Osteoblast (primary cell): Measurements from ENCODE around the gene OSBPL6. TPM values are rescaled to one million over a fixed set of nuclear protein-coding genes. Genes with fewer than 3 reads are reported as not detected.

Experiments used
- DNase-seq: peaks from one replicate; pipeline ENCODE4 v3.0.0; 2011; ENCODE audit warnings: low spot score, mixed read lengths; ENCODE audit not compliant: insufficient read length; ENCODE audit errors: missing footprints
- H2AFZ ChIP-seq: 2 replicates; pipeline ENCODE4 v1.6.0; 2011; ENCODE audit warnings: mild to moderate bottlenecking, low read length
- H3K27ac ChIP-seq: 2 replicates; pipeline ENCODE4 v1.5.1; 2011; ENCODE audit warnings: mild to moderate bottlenecking, low read depth, low read length, moderate library complexity
- H3K27me3 ChIP-seq: 2 replicates; pipeline ENCODE4 v1.6.0; 2012; ENCODE audit warnings: mild to moderate bottlenecking, control low read depth, inconsistent platforms, low read length, moderate library complexity; ENCODE audit not compliant: insufficient read depth
- H3K36me3 ChIP-seq: 2 replicates; pipeline ENCODE4 v1.5.1; 2011; ENCODE audit warnings: mild to moderate bottlenecking, low read length, control low read depth, moderate library complexity; ENCODE audit not compliant: insufficient read depth
- H3K4me1 ChIP-seq: 2 replicates; pipeline ENCODE4 v1.5.1; 2011; ENCODE audit warnings: mild to moderate bottlenecking, low read length, control low read depth, moderate library complexity; ENCODE audit not compliant: insufficient read depth
- H3K4me2 ChIP-seq: 2 replicates; pipeline ENCODE4 v1.6.0; 2011; ENCODE audit warnings: mild to moderate bottlenecking, low read length; ENCODE audit not compliant: insufficient read depth
- H3K4me3 ChIP-seq: fragments of 200-600 bp; sonication (generic); 3 replicates; pipeline ENCODE4 v1.5.1; 2012; ENCODE audit warnings: mild to moderate bottlenecking, low read length, inconsistent platforms; ENCODE audit not compliant: insufficient read depth
- H3K79me2 ChIP-seq: 2 replicates; pipeline ENCODE4 v1.6.0; 2012; ENCODE audit warnings: mild to moderate bottlenecking, low read length, control low read depth, inconsistent platforms; ENCODE audit not compliant: insufficient read depth
- H3K9me3 ChIP-seq: 2 replicates; pipeline ENCODE4 v1.5.1; 2011; ENCODE audit warnings: low read depth, low read length, control low read depth
- H4K20me1 ChIP-seq: 2 replicates; pipeline ENCODE4 v1.6.0; 2012; ENCODE audit warnings: mild to moderate bottlenecking, low read length, control low read depth; ENCODE audit not compliant: insufficient read depth
- total RNA-seq: library from RNA; depleted of rRNA; stranded (reverse); fragments of >200 nt; gene quantifications from 2 replicates; pipeline ENCODE4 v1.2.3, GENCODE V29; 2012
- TF ChIP-seq, protein P1 (sequence below): IDR thresholded peaks from 2 replicates; pipeline ENCODE4 v1.5.1; 2011; ENCODE audit warnings: mild to moderate bottlenecking, low read depth, low read length, moderate library complexity; ENCODE audit errors: extremely low read depth

Gene OSBPL6
- total RNA-seq, 1 donor, result 5.4 TPM

DNA sequence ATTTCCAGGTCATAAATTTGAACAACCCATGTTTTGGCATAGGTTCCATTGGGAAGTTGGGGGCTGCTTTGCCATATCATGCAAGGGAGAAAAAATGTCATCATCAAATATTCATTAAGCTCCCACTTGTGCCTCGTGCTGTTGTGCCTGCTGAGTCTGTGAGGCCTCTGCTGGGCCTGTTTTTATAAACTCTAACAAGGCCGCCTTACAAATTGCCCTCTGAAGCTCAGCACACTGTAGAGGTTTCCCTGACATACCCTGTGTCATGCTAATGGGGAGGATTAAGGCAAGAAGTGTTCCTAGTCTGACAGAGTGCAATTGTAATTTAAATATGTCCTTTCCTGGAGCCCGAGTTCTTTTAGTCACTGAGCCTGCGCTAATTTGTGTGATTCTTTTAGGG lies 17.6 kb downstream of the OSBPL6 start:
- no peaks in the 10 kb centered on the region for H3K36me3 ChIP-seq
- H3K9me3 ChIP-seq, result no peaks in the 10 kb centered on the region
- H3K79me2 ChIP-seq, result peaks cover 1% of the 10 kb centered on the region
- H3K4me2 ChIP-seq, result no peak overlapping the region
- no peaks in the 10 kb centered on the region for H3K27me3 ChIP-seq
- no peak for DNase-seq
- H3K27ac ChIP-seq, result no peak overlapping the region
- H3K4me3 ChIP-seq, result no peak overlapping the region
- no peaks in the 10 kb centered on the region for H4K20me1 ChIP-seq
- no peaks in the 10 kb centered on the region for H3K4me1 ChIP-seq
- H2AFZ ChIP-seq, result no peak overlapping the region
- TF ChIP-seq, protein P1, sequence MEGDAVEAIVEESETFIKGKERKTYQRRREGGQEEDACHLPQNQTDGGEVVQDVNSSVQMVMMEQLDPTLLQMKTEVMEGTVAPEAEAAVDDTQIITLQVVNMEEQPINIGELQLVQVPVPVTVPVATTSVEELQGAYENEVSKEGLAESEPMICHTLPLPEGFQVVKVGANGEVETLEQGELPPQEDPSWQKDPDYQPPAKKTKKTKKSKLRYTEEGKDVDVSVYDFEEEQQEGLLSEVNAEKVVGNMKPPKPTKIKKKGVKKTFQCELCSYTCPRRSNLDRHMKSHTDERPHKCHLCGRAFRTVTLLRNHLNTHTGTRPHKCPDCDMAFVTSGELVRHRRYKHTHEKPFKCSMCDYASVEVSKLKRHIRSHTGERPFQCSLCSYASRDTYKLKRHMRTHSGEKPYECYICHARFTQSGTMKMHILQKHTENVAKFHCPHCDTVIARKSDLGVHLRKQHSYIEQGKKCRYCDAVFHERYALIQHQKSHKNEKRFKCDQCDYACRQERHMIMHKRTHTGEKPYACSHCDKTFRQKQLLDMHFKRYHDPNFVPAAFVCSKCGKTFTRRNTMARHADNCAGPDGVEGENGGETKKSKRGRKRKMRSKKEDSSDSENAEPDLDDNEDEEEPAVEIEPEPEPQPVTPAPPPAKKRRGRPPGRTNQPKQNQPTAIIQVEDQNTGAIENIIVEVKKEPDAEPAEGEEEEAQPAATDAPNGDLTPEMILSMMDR, result no peak

DNA sequence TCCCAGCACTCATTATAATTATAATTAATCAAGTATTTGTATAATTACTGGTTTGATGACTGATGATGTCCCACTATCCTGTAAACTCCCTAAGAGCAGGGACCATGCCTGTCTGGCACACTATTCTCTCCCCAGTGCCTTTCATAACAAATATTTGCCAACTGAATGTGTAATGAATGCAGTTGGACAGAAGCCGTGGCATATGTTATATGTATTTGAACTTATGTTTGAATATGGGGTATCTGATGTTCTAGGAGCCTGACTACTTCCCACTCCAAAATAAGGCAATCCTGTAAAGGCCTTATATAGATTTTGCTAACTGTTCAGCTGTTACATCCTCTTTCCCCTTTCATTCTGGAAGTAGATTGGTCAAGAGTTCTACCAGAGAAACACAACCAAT lies 19.7 kb downstream of the OSBPL6 start:
- no peak overlapping the region for H3K4me3 ChIP-seq
- H3K4me2 ChIP-seq, result no peak overlapping the region
- no peaks in the 10 kb centered on the region for H3K9me3 ChIP-seq
- no peak overlapping the region for H3K27ac ChIP-seq
- H4K20me1 ChIP-seq, result no peaks in the 10 kb centered on the region
- no peaks in the 10 kb centered on the region for H3K36me3 ChIP-seq
- no peaks in the 10 kb centered on the region for H3K27me3 ChIP-seq
- no peaks in the 10 kb centered on the region for H3K4me1 ChIP-seq
- TF ChIP-seq, protein P1, result no peak
- DNase-seq, result no peak
- no peak overlapping the region for H2AFZ ChIP-seq
- no peaks in the 10 kb centered on the region for H3K79me2 ChIP-seq

DNA sequence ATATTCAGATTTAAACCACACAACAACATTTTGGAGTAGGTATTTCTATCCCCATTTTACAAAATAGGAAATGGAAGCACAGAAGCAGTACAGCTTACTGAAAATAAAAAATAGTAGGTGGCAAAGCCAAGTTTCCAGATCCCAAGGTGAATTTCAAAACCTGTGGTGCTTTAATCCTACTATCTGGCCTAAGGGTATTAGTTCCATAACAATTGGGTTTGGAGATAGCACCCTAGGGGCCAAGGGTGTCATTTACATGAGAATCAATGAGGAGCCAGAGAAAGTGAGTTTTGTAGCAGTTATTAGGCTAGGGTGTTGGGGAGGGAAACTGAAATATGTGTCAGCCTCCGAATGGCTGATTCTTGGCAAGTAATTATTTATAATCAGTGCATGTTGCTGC lies 24.9 kb downstream of the OSBPL6 start:
- Histone ChIP-seq H3K27ac (no peak overlapping the region), H3K4me3 (no peak overlapping the region), H3K9me3 (no peaks in the 10 kb centered on the region), H3K27me3 (no peaks in the 10 kb centered on the region), H4K20me1 (no peaks in the 10 kb centered on the region), H3K36me3 (no peaks in the 10 kb centered on the region), H3K4me2 (no peak overlapping the region), H2AFZ (no peak overlapping the region), H3K79me2 (no peaks in the 10 kb centered on the region), H3K4me1 (peaks cover 2% of the 10 kb centered on the region)
- TF ChIP-seq, protein P1, result no peak
- DNase-seq, result no peak

DNA sequence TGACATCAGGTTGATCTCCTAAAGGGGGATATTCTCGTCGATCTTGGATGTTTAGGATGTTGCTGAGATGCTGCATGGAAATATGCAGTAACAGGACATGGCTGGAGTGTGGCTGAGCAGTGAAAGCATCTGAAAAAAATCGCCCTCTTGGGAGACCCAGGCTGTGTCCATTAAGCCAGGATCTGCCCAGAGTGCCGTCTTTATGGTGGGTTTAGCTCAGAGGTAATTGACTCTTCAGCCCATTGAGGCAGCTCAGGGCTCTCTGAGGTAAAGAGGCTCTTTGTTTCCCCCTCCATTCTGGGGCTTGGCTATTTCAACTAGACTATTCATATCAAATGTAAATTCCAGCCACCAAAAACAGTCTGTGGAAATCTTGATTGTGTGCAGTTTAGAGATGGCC lies 26.5 kb downstream of the OSBPL6 start:
- no peak for DNase-seq
- TF ChIP-seq, protein P1, result no peak
- H3K4me3 ChIP-seq, result no peak overlapping the region
- H3K4me2 ChIP-seq, result no peak overlapping the region
- peaks cover 14% of the 10 kb centered on the region for H3K4me1 ChIP-seq
- H3K27me3 ChIP-seq, result no peaks in the 10 kb centered on the region
- H3K36me3 ChIP-seq, result no peaks in the 10 kb centered on the region
- no peaks in the 10 kb centered on the region for H3K9me3 ChIP-seq
- H3K79me2 ChIP-seq, result no peaks in the 10 kb centered on the region
- H3K27ac ChIP-seq, result no peak overlapping the region
- H4K20me1 ChIP-seq, result no peaks in the 10 kb centered on the region
- no peak overlapping the region for H2AFZ ChIP-seq
